ENCODE results near the gene ROR2. TPM values are rescaled to one million over a fixed set of nuclear protein-coding genes. Genes with fewer than 3 reads are reported as not detected.

Gene ROR2
- total RNA-seq, 2 experiments from 2014 or later, result not detected

DNA sequence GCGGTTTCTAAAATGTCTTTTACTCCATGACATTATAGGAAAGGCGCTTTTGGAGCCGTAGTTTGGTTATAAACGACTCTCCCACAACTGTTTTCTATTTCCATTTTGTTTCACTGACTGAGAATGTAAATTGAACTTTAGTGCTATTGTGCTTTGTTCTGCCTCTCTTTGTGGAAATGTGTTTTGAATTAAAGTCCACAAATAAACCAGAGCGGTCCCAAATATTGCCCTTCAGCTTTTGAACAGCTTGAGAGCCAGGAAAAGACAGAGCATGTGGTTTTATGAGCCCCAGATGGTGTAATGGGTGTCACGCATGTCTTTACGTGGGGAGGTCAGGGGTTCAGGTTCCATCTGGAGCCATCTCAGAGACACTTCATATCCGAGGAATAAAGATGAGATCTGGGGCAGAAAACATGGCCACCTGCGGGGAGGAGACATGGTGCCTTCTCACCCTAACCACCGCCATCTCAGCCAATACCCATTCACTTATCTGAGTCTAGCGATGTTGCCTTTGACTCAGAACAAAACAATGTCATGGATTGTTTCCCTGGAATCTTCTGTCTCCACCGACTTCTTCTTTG lies 42.5 kb upstream of the ROR2 start:
- Histone ChIP-seq H3K27me3 (ENCODE audit: control insufficient read depth in 1 of 2, insufficient read depth in 2 of 2, low read length in 2 of 2) (peaks cover 5 to 8% of the 10 kb centered on the region in 2 experiments), H3K9me3 (ENCODE audit: control insufficient read depth in 1 of 2, insufficient read depth in 1 of 2, low read length in 2 of 2) (no peaks in the 10 kb centered on the region), H3K36me3 (ENCODE audit: insufficient read depth, low read length) (no peaks in the 10 kb centered on the region), H3K4me3 (ENCODE audit: low read length) (no peak overlapping the region), H3K27ac (ENCODE audit: low read depth in 1 of 2, low read length in 2 of 2) (no peak overlapping the region), H3K4me1 (ENCODE audit: insufficient read depth, low read length) (no peaks in the 10 kb centered on the region)
- intact Hi-C loops (cut with DNase I, micrococcal nuclease), result no loop called here
- Mint-ChIP-seq H3K9me3 (no peaks in the 10 kb centered on the region), H3K4me1 (ENCODE audit: low read depth) (no peaks in the 10 kb centered on the region), H3K36me3 (ENCODE audit: low read depth) (no peaks in the 10 kb centered on the region), H3K4me3 (no peak overlapping the region), H3K27me3 (peaks cover 22% of the 10 kb centered on the region), H3K27ac (no peak overlapping the region)
- DNase-seq, result no peak
- no peak for ATAC-seq (ENCODE audit: poor library complexity)
- CTCF ChIA-PET, result no interaction called here
- TF ChIP-seq, protein P1, sequence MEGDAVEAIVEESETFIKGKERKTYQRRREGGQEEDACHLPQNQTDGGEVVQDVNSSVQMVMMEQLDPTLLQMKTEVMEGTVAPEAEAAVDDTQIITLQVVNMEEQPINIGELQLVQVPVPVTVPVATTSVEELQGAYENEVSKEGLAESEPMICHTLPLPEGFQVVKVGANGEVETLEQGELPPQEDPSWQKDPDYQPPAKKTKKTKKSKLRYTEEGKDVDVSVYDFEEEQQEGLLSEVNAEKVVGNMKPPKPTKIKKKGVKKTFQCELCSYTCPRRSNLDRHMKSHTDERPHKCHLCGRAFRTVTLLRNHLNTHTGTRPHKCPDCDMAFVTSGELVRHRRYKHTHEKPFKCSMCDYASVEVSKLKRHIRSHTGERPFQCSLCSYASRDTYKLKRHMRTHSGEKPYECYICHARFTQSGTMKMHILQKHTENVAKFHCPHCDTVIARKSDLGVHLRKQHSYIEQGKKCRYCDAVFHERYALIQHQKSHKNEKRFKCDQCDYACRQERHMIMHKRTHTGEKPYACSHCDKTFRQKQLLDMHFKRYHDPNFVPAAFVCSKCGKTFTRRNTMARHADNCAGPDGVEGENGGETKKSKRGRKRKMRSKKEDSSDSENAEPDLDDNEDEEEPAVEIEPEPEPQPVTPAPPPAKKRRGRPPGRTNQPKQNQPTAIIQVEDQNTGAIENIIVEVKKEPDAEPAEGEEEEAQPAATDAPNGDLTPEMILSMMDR (IDR thresholded peaks at IDR 0.05), result no peak
- POLR2A ChIA-PET, result no interaction called here

DNA sequence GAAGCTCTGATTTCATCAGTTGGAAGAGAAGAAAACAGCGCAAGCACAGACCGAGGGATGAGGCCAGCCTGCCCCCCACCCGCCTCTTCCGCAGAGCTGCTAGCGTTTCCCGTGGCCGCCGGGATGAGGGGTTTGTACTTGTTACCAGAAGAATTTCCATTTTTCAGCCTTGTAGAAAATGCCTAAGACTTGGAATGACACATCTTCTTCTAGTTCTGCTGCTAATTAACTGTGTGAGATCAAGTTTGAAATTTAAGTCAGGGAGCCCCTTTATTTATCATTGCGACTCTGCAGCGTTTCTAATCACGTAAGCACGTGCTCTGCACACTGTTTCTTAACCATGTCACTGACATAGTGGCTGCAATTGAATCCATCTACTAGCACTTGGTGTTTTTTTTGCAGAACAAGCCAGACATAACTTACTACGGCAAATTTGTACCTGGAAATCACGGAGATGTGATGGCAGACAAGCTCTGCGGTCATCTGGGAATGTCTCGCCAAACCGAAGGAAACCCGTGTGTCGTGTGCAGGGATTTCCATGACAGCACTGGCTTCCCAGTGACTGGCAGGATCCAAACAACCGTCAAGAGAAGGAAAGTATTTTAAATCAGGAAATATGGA lies 41.8 kb upstream of the ROR2 start:
- peaks cover 22% of the 10 kb centered on the region for H3K27me3 Mint-ChIP-seq
- ATAC-seq (ENCODE audit: poor library complexity), result no peak
- peaks cover 5 to 8% of the 10 kb centered on the region in 2 experiments for H3K27me3 ChIP-seq (ENCODE audit: control insufficient read depth in 1 of 2, insufficient read depth in 2 of 2, low read length in 2 of 2)

DNA sequence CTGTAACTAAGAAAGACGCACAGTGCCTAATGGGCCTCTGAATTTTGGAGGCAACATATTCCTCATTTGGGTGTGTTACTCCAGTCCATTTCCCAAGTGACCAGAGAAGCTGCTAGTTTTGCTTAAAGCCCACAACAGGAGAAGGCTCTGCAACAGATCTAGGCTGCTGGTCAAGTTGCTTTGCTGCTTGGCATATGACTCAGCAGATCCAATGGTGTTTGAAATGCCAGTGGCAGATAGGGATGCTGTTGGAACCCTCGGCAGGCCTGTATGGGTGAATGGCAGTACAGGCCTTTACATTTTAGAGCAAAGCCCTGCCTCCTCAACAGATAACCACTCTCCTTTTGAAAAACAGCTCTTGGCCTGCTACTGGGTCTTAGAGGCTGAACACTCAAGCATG lies 36.2 kb upstream of the ROR2 start:
- no peaks in the 10 kb centered on the region for H3K36me3 ChIP-seq (ENCODE audit: insufficient read depth, low read length)
- no peak overlapping the region for H3K4me3 Mint-ChIP-seq
- TF ChIP-seq, protein P1 (IDR thresholded peaks at IDR 0.05), result no peak
- H3K27ac Mint-ChIP-seq, result no peak overlapping the region
- POLR2A ChIA-PET, result no interaction called here
- no peaks in the 10 kb centered on the region for H3K9me3 ChIP-seq (ENCODE audit: control insufficient read depth in 1 of 2, insufficient read depth in 1 of 2, low read length in 2 of 2)
- H3K27me3 Mint-ChIP-seq, result peaks cover 18% of the 10 kb centered on the region
- H3K4me3 ChIP-seq (ENCODE audit: low read length), result no peak overlapping the region
- no peaks in the 10 kb centered on the region for H3K36me3 Mint-ChIP-seq (ENCODE audit: low read depth)
- no peaks in the 10 kb centered on the region for H3K4me1 Mint-ChIP-seq (ENCODE audit: low read depth)
- H3K27me3 ChIP-seq (ENCODE audit: control insufficient read depth in 1 of 2, insufficient read depth in 2 of 2, low read length in 2 of 2), result no peaks in the 10 kb centered on the region
- no peak for DNase-seq
- no peaks in the 10 kb centered on the region for H3K9me3 Mint-ChIP-seq
- CTCF ChIA-PET, result no interaction called here
- H3K27ac ChIP-seq (ENCODE audit: low read depth in 1 of 2, low read length in 2 of 2), result no peak overlapping the region
- no peak for ATAC-seq (ENCODE audit: poor library complexity)
- H3K4me1 ChIP-seq (ENCODE audit: insufficient read depth, low read length), result no peaks in the 10 kb centered on the region
- intact Hi-C loops (cut with DNase I, micrococcal nuclease), result no loop called here

More for the DNA sequence above, 41.8 kb upstream of the ROR2 start:
- no peak overlapping the region for H3K27ac Mint-ChIP-seq
- Histone ChIP-seq H3K4me1 (ENCODE audit: insufficient read depth, low read length) (no peaks in the 10 kb centered on the region), H3K9me3 (ENCODE audit: control insufficient read depth in 1 of 2, insufficient read depth in 1 of 2, low read length in 2 of 2) (no peaks in the 10 kb centered on the region), H3K27ac (ENCODE audit: low read depth in 1 of 2, low read length in 2 of 2) (no peak overlapping the region), H3K36me3 (ENCODE audit: insufficient read depth, low read length) (no peaks in the 10 kb centered on the region), H3K4me3 (ENCODE audit: low read length) (no peak overlapping the region)
- DNase-seq, result no peak
- H3K4me3 Mint-ChIP-seq, result no peak overlapping the region
- ChIA-PET CTCF (interaction anchor here (0.5 kb wide), 1 partner anchor 12 kb away, joined by 3 read pairs; no protein-coding TSS in a partner anchor), POLR2A (no interaction called here)
- no peaks in the 10 kb centered on the region for H3K36me3 Mint-ChIP-seq (ENCODE audit: low read depth)
- no peaks in the 10 kb centered on the region for H3K4me1 Mint-ChIP-seq (ENCODE audit: low read depth)
- intact Hi-C loops (cut with DNase I, micrococcal nuclease), result no loop called here
- H3K9me3 Mint-ChIP-seq, result no peaks in the 10 kb centered on the region
- TF ChIP-seq, protein P1 (IDR thresholded peaks at IDR 0.05), result no peak

All from CD4-positive, alpha-beta T cell (primary cell).